ENCODE data around the gene PTPRR.

PTPRR gene

DNA sequence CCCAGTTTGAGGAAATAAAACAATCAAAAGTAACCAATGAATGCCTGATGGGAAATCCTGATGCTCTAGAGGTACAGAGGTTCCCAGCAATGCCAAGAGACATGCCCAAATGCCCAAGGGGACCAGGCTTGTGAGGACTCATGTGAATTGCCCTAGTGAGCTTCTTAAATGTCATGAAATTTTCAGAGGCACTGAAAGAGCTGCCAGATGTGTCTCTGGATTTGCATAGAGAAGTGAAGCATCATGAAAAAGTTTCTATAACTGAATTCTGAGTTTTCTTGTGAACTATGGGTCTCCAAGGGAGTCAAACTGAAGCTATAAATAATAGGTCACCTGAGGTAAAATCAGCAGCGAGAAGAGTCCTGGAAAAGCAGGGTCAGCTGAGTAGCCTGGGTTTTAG, 9.9 kb downstream of the PTPRR start:
- H3K9ac ChIP-seq (ENCODE audit: low read depth, low read length) = no peak overlapping the region
- no peaks in the 10 kb centered on the region for H3K27me3 ChIP-seq (ENCODE audit: control insufficient read depth, insufficient read depth, low read length)
- 0 out of 2 replicates have a peak, but pooled peaks cover 14% of the 10 kb centered on the region for H3K4me1 ChIP-seq (ENCODE audit: control insufficient read depth, insufficient read depth, low read length)
- H3K9me3 ChIP-seq (ENCODE audit: control insufficient read depth, insufficient read depth, low read length) = no peaks in the 10 kb centered on the region
- H3K27ac ChIP-seq (ENCODE audit: low read depth, low read length) = no peak overlapping the region
- no peaks in the 10 kb centered on the region for H3K36me3 ChIP-seq (ENCODE audit: control insufficient read depth, insufficient read depth, low read length)
- H3K4me3 ChIP-seq (ENCODE audit: low read depth, low read length) = no peak overlapping the region

- Histone ChIP-seq H3K4me1 (ENCODE audit: control insufficient read depth, insufficient read depth, low read length) (0 out of 2 replicates have a peak, but pooled peaks cover 14% of the 10 kb centered on the region), H3K9me3 (ENCODE audit: control insufficient read depth, insufficient read depth, low read length) (no peaks in the 10 kb centered on the region), H3K36me3 (ENCODE audit: control insufficient read depth, insufficient read depth, low read length) (no peaks in the 10 kb centered on the region), H3K27me3 (ENCODE audit: control insufficient read depth, insufficient read depth, low read length) (no peaks in the 10 kb centered on the region), H3K4me3 (ENCODE audit: low read depth, low read length) (no peak overlapping the region), H3K9ac (ENCODE audit: low read depth, low read length) (no peak overlapping the region), H3K27ac (ENCODE audit: low read depth, low read length) (no peak overlapping the region)
These were observed 11.6 kb downstream of the PTPRR start for GRCh38 chr12:70908978-70909377.

GRCh38 chr12:70907412-70907811, 13.1 kb downstream of the PTPRR start:
- Histone ChIP-seq H3K36me3 (ENCODE audit: control insufficient read depth, insufficient read depth, low read length) (no peaks in the 10 kb centered on the region), H3K9me3 (ENCODE audit: control insufficient read depth, insufficient read depth, low read length) (no peaks in the 10 kb centered on the region), H3K9ac (ENCODE audit: low read depth, low read length) (no peak overlapping the region), H3K4me1 (ENCODE audit: control insufficient read depth, insufficient read depth, low read length) (0 out of 2 replicates have a peak, but pooled peaks cover 14% of the 10 kb centered on the region), H3K4me3 (ENCODE audit: low read depth, low read length) (no peak overlapping the region), H3K27ac (ENCODE audit: low read depth, low read length) (no peak overlapping the region), H3K27me3 (ENCODE audit: control insufficient read depth, insufficient read depth, low read length) (no peaks in the 10 kb centered on the region)

DNA sequence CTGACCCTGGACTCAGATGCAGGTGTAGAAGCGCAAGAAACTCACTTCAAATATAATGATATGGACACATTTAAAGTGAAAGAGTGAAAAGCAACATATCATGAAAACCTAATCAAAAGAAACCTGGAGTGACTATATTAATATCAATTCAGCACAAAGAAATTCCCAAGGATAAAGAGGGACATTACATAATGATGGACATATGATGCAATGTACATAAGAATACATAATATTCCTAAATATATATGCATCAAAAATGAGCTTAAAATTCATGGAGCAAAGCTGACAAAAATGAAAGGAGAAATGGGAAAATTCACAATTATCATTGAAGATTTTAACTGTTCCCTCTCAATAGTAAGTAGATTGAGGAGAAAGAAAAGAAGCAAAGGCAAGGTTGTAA, 24.6 kb downstream of the PTPRR start:
- H3K36me3 ChIP-seq (ENCODE audit: control insufficient read depth, insufficient read depth, low read length) = no peaks in the 10 kb centered on the region
- H3K4me3 ChIP-seq (ENCODE audit: low read depth, low read length) = no peak overlapping the region
- H3K9me3 ChIP-seq (ENCODE audit: control insufficient read depth, insufficient read depth, low read length) = no peaks in the 10 kb centered on the region
- H3K9ac ChIP-seq (ENCODE audit: low read depth, low read length) = no peak overlapping the region
- H3K27me3 ChIP-seq (ENCODE audit: control insufficient read depth, insufficient read depth, low read length) = no peaks in the 10 kb centered on the region
- H3K4me1 ChIP-seq (ENCODE audit: control insufficient read depth, insufficient read depth, low read length) = no peaks in the 10 kb centered on the region
- H3K27ac ChIP-seq (ENCODE audit: low read depth, low read length) = no peak overlapping the region

DNA sequence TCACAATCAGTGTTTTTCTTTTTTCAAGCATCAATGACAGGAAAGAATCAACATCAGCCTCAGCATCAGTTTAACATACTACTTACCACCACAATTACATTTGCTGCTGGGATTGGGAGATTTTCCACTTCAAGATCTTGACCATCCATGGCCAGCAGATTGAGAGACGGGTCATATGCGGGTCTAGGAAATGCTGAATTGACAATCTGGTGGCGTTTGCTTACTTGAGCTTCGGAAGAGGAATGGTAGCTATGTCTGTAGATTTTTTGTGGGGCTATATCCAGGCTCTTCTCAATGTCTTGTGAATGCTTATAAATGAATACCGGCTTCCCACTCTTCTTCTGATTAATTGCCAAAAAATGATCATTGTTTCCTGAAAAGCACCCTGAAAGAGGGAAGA, 27.9 kb downstream of the PTPRR start:
- no peak overlapping the region for H3K4me3 ChIP-seq (ENCODE audit: low read depth, low read length)
- H3K36me3 ChIP-seq (ENCODE audit: control insufficient read depth, insufficient read depth, low read length) = no peaks in the 10 kb centered on the region
- H3K9ac ChIP-seq (ENCODE audit: low read depth, low read length) = no peak overlapping the region
- H3K4me1 ChIP-seq (ENCODE audit: control insufficient read depth, insufficient read depth, low read length) = no peaks in the 10 kb centered on the region
- H3K9me3 ChIP-seq (ENCODE audit: control insufficient read depth, insufficient read depth, low read length) = no peaks in the 10 kb centered on the region
- H3K27ac ChIP-seq (ENCODE audit: low read depth, low read length) = no peak overlapping the region
- H3K27me3 ChIP-seq (ENCODE audit: control insufficient read depth, insufficient read depth, low read length) = no peaks in the 10 kb centered on the region

DNA sequence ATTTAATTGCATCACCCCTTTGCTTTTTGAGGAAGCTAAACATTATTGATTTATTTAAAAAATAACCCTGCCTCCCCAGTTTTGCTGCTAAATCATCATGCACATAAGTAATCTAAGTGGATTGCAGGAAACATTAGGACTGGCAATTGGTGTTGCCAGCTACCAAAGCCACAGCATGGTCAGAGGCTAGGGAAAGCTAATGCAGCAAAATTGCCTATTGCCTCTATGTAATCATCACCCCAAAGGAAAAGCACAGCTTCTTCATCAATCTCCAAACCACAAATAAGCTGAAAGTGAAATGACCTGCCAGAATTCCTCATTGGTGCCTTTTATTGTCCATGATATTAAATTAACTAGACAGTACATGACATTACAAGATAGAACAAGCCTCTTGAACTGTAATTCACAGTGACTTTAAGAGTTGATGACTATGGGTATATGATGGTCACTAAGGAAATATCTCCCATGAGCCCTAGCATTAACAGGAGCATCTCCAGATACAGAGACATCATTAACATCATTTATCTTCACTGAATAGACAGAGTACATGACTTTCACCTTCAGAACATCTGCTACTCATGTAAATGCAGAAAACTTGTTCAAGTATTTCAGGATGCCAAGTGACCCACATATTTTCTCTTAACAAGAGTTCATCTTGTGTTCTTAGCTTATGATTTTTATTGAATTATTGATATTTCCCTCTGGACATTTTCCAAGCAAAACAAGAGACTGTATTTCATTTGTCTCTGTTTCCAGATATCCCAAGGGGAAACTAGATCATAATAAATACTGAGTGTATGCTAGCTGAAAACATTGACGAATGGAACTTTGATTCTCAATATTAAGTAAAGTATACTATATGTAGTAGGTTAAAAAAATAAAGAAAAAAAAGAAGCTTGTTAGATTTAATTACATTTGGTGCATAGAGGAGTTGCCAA, 29.4 kb downstream of the PTPRR start:
- H3K4me1 ChIP-seq (ENCODE audit: control insufficient read depth, insufficient read depth, low read length) = no peaks in the 10 kb centered on the region
- no peak overlapping the region for H3K4me3 ChIP-seq (ENCODE audit: low read depth, low read length)
- no peak overlapping the region for H3K9ac ChIP-seq (ENCODE audit: low read depth, low read length)
- no peaks in the 10 kb centered on the region for H3K36me3 ChIP-seq (ENCODE audit: control insufficient read depth, insufficient read depth, low read length)
- no peaks in the 10 kb centered on the region for H3K27me3 ChIP-seq (ENCODE audit: control insufficient read depth, insufficient read depth, low read length)
- no peak overlapping the region for H3K27ac ChIP-seq (ENCODE audit: low read depth, low read length)
- H3K9me3 ChIP-seq (ENCODE audit: control insufficient read depth, insufficient read depth, low read length) = no peaks in the 10 kb centered on the region

GRCh38 chr12:70885956-70886355, 34.6 kb downstream of the PTPRR start:
- Histone ChIP-seq H3K9me3 (ENCODE audit: control insufficient read depth, insufficient read depth, low read length) (no peaks in the 10 kb centered on the region), H3K27ac (ENCODE audit: low read depth, low read length) (no peak overlapping the region), H3K4me3 (ENCODE audit: low read depth, low read length) (no peak overlapping the region)

DNA sequence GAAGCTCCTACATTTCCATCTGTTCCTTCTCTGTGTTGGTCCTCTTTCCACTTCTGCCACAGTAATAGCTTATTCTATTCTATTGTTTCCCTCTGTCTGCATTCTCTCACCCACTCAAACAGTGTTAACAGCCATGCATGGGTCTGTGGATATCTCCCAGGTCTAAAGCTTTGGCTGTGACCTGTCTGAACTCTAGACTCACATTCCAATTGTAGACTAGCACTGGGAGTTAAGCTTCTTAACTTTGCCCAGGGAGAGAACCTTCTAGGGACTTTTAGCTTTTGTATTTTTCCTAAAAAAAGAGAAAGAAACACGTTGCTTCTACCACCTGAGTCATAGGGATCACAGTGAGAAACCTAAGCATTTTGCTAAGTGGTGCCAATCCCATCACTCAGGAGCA, 36.7 kb downstream of the PTPRR start:
- no peak overlapping the region for H3K9ac ChIP-seq (ENCODE audit: low read depth, low read length)
- no peaks in the 10 kb centered on the region for H3K9me3 ChIP-seq (ENCODE audit: control insufficient read depth, insufficient read depth, low read length)
- no peaks in the 10 kb centered on the region for H3K4me1 ChIP-seq (ENCODE audit: control insufficient read depth, insufficient read depth, low read length)
- H3K4me3 ChIP-seq (ENCODE audit: low read depth, low read length) = no peak overlapping the region
- no peaks in the 10 kb centered on the region for H3K27me3 ChIP-seq (ENCODE audit: control insufficient read depth, insufficient read depth, low read length)
- H3K27ac ChIP-seq (ENCODE audit: low read depth, low read length) = no peak overlapping the region
- H3K36me3 ChIP-seq (ENCODE audit: control insufficient read depth, insufficient read depth, low read length) = no peaks in the 10 kb centered on the region

More at GRCh38 chr12:70885956-70886355, 34.6 kb downstream of the PTPRR start:
- Histone ChIP-seq H3K9ac (ENCODE audit: low read depth, low read length) (no peak overlapping the region), H3K27me3 (ENCODE audit: control insufficient read depth, insufficient read depth, low read length) (no peaks in the 10 kb centered on the region), H3K4me1 (ENCODE audit: control insufficient read depth, insufficient read depth, low read length) (no peaks in the 10 kb centered on the region), H3K36me3 (ENCODE audit: control insufficient read depth, insufficient read depth, low read length) (no peaks in the 10 kb centered on the region)

DNA sequence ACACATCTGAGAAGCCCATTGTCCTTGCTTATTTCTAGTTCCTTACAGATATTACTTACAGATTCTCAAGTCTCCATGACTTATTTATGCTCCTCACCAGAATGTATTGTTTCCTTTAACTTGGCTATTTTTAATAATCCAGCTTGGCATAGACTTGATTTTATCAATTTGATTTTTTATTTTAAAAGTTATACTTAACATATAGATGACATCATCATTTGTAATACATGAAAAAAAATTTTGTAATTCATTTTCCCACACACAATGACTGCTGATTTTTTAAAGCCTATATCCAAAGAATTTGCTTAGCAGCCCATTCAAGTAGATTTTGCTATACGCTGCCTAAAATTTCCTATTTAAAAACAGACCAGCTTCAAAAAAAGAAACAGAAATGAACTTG, 39.8 kb downstream of the PTPRR start:
- no peaks in the 10 kb centered on the region for H3K9me3 ChIP-seq (ENCODE audit: control insufficient read depth, insufficient read depth, low read length)
- H3K4me3 ChIP-seq (ENCODE audit: low read depth, low read length) = no peak overlapping the region
- H3K36me3 ChIP-seq (ENCODE audit: control insufficient read depth, insufficient read depth, low read length) = no peaks in the 10 kb centered on the region
- H3K27ac ChIP-seq (ENCODE audit: low read depth, low read length) = no peak overlapping the region
- H3K27me3 ChIP-seq (ENCODE audit: control insufficient read depth, insufficient read depth, low read length) = no peaks in the 10 kb centered on the region
- H3K9ac ChIP-seq (ENCODE audit: low read depth, low read length) = no peak overlapping the region
- no peaks in the 10 kb centered on the region for H3K4me1 ChIP-seq (ENCODE audit: control insufficient read depth, insufficient read depth, low read length)

DNA sequence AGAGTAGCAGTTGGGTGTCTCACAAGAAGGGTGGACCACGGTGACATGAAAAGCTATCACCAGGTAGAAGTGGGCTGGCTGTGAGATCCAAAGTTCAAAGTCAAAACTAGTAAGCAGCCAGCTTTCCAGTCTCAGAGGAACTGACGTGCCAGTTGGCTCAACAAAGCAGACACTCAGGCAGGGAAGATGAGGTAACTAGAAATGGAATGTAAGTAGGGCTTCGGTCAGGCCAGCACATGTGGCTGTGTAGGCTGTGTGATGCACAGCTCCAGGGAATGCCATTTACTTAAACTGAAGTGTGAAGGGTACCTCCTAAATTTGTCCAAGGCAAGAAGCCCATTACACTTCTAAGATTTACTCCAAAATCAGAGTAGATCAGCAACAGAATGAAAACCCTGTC, 43.6 kb downstream of the PTPRR start:
- H3K27me3 ChIP-seq (ENCODE audit: control insufficient read depth, insufficient read depth, low read length) = no peaks in the 10 kb centered on the region
- H3K4me1 ChIP-seq (ENCODE audit: control insufficient read depth, insufficient read depth, low read length) = no peaks in the 10 kb centered on the region
- no peak overlapping the region for H3K4me3 ChIP-seq (ENCODE audit: low read depth, low read length)
- no peak overlapping the region for H3K9ac ChIP-seq (ENCODE audit: low read depth, low read length)
- H3K9me3 ChIP-seq (ENCODE audit: control insufficient read depth, insufficient read depth, low read length) = no peaks in the 10 kb centered on the region
- H3K27ac ChIP-seq (ENCODE audit: low read depth, low read length) = no peak overlapping the region
- H3K36me3 ChIP-seq (ENCODE audit: control insufficient read depth, insufficient read depth, low read length) = no peaks in the 10 kb centered on the region

DNA sequence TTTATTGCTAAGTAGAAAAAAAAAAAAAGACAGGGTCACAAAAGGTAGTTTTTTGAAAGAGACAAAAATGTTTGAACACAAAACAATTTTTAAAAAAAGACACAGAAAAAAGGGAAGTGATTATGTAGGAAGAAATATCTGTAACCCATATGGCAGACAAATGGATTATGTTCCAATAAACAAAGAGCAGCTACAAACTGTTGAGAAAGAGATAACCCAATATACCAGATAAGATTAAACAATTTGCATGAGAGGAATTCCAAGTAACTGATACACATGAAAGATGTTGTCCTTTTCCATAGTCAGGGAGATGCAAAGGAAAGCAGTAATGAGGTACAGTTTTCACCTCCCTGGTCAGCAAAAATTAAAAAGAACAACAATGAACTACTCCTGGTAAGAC, 44.9 kb downstream of the PTPRR start:
- Histone ChIP-seq H3K27ac (ENCODE audit: low read depth, low read length) (no peak overlapping the region), H3K4me3 (ENCODE audit: low read depth, low read length) (no peak overlapping the region), H3K27me3 (ENCODE audit: control insufficient read depth, insufficient read depth, low read length) (no peaks in the 10 kb centered on the region), H3K36me3 (ENCODE audit: control insufficient read depth, insufficient read depth, low read length) (no peaks in the 10 kb centered on the region), H3K9me3 (ENCODE audit: control insufficient read depth, insufficient read depth, low read length) (no peaks in the 10 kb centered on the region), H3K9ac (ENCODE audit: low read depth, low read length) (no peak overlapping the region), H3K4me1 (ENCODE audit: control insufficient read depth, insufficient read depth, low read length) (no peaks in the 10 kb centered on the region)

All from HUES48 (cell line).